ENCODE results near the gene SORCS2.

DNA sequence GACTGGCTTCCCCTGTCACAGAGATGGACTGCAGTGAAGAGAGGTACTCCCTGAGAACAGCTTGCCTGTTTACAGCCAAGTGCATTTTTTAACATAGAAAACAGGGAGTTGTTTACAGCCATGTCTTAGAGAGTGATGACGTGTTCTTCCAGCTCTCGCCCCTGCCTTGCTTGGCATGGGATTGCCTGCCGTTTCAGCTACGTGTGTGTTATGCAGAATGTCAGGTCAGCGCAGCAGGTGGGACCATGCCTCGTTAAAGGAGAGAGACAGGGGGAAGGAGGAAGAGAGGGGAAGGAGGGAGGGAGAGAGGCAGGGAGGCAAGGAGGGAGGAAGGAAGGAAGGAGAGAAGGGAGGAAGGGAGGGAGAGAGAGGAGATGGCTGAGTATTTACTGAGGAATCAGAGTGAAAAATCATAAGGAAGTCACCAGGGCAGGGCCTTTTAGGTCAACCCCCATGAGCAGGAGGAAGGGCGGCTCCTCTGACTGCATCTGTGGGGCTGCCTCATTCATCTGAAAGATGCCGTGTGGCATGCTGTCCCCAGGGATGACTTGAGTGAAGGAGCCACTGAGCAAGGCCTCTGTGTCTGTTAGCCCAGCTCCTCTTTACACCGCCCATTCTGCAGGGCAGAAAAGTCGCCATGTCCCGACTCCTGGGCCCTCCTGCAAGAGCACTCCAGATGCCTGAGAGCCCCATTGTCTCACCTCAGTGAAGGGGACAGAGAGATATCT, 382.1 kb downstream of the SORCS2 start:
- no peak for TF ChIP-seq POLR2A (IDR thresholded peaks at IDR 0.05)
- TF ChIP-seq, protein P1, sequence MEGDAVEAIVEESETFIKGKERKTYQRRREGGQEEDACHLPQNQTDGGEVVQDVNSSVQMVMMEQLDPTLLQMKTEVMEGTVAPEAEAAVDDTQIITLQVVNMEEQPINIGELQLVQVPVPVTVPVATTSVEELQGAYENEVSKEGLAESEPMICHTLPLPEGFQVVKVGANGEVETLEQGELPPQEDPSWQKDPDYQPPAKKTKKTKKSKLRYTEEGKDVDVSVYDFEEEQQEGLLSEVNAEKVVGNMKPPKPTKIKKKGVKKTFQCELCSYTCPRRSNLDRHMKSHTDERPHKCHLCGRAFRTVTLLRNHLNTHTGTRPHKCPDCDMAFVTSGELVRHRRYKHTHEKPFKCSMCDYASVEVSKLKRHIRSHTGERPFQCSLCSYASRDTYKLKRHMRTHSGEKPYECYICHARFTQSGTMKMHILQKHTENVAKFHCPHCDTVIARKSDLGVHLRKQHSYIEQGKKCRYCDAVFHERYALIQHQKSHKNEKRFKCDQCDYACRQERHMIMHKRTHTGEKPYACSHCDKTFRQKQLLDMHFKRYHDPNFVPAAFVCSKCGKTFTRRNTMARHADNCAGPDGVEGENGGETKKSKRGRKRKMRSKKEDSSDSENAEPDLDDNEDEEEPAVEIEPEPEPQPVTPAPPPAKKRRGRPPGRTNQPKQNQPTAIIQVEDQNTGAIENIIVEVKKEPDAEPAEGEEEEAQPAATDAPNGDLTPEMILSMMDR (IDR thresholded peaks at IDR 0.05): no peak

Data from breast epithelium (tissue), 3 donors.